Brain pericyte (primary cell): ENCODE results near the gene TBC1D16.

Experiments used
- DNase-seq: peaks from one replicate; pipeline ENCODE4 v3.0.0-alpha.2; 2012; ENCODE audit warnings: low read depth, low spot score

Gene TBC1D16

DNA sequence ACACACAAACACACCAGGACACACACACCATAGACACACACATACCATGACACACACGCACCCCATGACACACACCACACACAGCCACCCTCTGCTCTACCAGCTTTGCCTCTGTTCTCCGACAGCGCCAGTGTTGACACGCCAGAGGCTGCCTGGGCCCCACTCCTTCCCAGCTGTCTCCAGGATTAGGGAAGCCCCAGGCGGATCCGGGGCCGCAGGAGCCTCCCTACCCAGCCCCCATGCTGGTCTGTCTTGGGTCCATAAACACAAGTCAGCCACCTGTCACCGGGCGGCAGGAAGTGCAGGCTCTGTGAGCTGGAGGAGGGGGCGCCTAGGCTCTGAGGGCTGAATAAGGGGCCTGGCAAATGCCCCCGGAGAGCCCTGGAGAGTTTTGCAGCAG, 10.5 kb downstream of the TBC1D16 start:
- DNase-seq, result no peak

DNA sequence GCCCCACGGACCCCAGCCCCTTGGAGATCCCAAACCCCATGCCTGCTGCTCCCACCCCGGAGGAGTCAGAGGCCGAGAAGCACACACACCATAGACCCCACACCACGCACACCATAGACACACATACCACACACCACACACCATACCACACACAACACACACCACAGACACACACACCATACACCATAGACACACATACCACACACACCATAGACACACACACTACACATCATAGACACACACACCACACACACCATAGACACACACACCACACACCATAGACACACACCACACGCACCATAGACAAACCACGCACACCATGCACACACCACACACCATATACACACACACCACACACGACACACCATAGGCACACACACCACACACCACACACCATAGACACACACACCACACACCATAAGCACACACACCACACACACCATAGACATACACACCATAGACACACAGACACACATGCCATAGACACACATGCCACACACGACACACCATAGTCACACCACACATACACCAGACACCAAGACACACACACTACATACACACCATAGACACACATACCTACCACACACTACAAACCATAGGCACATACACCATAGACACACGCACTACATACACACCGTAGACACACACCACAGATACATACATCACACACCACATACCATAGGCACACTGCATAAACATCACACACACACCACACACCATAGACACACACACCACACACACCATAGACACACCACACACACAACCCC, 11.3 kb downstream of the TBC1D16 start:
- no peak for DNase-seq

GRCh38 chr17:80023481-80024205, 12.0 kb downstream of the TBC1D16 start:
- no peak for DNase-seq

GRCh38 chr17:80021600-80021999, 14.1 kb downstream of the TBC1D16 start:
- DNase-seq, result no peak

- DNase-seq, result no peak
Observed at GRCh38 chr17:80018917-80019651, 16.6 kb downstream of the TBC1D16 start.

DNA sequence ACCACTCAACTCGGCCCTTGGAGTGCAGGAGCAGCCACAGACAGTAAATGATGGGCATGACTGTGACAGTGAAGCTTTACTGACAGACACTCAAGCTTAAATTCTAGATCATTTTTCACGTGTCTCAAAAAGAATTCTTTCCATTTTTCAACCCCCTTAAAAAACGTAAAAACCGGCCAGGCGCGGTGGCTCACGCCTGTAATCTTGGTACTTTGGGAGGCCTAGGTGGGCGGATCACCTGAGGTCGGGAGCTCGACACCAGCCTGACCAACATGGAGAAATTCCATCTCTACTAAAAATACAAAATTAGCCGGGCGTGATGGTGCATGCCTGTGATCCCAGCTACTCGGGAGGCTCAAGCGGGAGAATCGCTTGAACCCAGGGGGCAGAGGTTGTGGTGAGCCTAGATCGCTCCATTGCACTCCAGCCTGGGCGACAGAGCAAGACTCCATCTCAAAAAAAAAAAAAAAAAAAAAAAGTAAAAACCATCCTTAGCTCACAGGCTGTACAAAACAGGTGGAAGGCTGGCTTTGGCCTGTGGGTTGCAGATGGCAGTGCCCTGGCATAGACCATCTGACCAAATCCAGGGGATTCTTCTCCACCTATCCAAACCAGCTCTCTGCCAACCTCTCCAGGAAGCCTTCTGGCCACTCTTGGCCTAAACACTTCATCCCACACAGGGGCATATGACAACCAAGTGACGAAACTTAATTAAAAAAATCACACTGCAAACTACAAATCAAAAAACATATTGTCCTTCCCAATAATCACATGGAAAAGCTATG, 18.3 kb downstream of the TBC1D16 start:
- no peak for DNase-seq

DNA sequence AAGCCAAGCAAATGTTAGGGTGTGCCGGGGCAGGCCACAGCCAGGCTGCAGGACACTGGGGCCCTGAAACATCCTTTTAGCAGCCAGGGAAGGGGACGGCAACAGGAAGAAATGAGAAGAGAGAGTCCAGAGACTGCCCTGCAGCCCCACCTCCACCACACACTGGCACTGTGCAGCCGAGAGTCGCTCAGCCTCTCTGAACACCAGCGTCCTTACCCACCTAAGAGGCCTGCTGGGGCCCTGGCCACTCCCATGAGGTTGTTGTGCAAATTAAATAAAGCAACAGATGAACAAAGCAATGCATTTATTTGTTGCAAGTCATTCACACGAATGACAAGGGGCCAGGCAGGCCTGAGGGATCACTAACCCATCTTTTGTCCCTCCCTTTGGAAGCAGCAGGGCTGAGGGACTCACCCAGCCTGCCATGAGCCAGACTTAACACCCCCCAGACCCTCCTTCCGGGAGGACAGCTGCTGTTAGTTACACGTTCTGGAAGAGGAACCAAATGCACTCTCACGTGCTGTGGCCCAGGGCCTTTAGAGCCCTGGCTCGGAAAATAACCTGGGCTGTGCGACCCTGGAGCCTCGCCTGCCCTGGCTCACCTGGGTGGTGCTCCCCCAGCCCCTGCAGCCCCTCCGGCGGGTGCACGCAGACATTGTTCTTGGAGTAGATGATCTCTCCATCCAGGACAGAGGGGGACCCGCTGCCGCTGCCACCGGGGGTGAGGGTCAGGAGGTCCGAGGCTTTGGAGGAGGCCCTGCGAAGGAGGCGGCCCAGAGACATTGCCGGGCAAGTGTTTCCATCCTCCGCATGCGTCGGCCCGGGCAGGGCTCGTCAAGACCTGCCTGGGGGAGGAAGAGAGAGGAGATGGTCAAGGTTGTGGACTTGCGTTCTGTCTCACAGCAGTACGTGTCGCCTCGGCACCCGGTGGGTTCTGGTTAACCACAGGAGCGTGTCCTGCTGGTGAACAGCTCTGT, 22.6 kb downstream of the TBC1D16 start:
- DNase-seq, result no peak

- DNase-seq, result no peak
Observed at GRCh38 chr17:80011989-80012555, 23.6 kb downstream of the TBC1D16 start.

DNA sequence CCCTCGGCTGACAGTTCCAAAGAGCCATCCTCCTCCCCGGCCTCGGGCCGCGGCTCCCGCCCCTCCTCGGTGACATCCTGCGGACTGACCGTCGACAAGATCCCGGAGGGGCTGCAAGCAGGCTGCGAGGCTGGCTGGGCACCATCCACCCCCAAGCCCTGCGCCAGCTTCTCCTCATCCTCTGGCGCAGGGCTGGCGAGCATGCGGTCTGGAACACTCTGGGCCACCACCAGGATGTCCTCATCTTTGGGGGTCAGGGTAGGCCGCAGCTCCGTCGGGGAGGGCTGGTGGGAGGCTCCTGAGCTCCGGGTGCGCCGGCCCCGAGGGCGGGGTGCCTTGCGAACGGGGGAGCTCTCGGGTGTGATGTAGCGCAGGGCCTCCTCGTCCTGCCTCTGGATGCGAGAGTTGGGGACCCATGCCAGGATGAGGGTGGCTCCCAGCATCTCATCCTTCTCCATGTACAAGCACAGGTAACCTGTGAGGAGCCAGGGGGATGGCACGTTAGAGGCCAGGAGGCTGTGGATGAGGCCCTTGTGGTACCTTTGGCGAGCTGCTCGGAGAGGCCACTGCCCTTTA, 25.3 kb downstream of the TBC1D16 start:
- DNase-seq, result no peak

- DNase-seq, result no peak
Observed at GRCh38 chr17:80009391-80010282, 26.0 kb downstream of the TBC1D16 start.

DNA sequence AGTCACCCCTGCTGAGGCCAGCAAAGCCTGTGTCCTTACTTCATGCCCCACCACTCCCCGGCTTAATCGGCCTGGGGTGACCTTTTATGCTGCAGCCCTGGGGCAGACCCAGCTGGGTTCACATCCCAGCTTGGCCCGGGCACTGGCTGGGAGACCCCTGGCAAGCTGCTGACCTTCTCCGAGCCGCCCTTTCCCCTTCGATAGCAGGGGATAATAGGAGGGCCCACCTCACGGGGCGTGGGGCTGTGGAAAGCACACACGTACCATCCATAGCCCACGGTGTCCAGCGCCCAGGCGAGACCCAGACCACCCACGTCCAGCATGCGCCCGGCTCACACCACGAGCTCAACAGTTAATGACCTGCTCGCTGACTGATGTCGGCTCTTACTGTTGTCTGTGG, 26.8 kb downstream of the TBC1D16 start:
- no peak for DNase-seq

DNA sequence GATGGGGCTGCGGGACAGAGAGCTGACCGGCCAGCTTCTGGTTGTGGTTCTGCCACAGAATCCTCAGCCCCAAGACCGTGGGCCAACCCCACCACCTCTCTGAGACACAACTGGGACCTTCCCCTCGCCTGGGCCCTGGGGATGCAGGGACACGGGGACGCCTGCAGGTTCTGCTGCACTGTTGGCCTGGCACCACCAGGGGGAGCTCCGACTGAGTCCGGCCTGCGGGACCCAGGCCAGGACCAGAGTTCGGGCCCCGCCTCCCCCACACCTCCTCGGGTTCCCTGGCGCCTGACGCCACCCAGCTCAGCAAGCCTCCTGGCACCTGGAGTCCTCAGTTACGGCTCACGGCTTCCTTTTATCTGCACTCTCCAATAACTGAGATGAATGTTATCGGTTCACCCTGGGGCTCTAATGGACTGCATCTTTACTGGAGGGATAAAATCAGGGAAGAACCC, 27.3 kb downstream of the TBC1D16 start:
- no peak for DNase-seq

DNA sequence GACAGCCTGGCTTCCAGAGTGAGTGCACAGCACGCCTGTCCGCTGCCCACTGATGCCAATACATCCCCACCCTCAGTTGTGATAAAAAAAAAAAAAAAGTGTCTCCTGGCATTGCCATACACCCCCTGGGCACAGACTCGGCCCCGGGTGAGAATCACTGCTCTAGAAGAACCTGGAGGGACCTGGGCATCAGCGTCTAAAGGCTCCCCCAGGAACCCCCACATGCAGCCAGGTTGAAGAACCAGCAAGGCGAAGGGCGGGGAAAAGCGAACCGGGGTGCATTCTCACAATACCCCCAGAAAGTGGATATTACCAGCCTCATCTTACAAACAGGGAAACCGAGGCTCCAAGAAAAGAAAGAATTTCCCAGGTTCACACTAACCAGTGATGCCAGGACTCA, 27.7 kb downstream of the TBC1D16 start:
- no peak for DNase-seq

- no peak for DNase-seq
Observed at GRCh38 chr17:80006811-80007752, 28.6 kb downstream of the TBC1D16 start.

DNA sequence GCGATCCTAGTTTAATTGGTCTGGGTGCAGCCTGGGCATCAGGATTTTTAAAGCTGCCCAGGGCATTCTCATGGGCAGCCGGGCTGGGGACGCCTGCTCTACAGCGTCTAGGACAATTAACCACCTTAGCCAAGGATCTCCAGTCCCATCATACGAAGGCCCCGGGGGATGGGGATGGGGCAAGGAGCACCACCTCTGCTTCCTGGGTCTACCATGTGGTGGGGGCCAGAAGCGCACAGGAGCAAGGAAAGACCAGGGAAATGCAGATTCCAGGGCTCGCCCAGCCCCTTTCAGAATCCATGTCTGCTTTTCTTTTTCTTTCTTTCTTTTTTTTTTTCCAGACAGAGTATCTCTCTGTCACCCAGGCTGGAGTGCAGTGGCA, 29.3 kb downstream of the TBC1D16 start:
- no peak for DNase-seq

GRCh38 chr17:80005360-80006338, 30.0 kb downstream of the TBC1D16 start:
- DNase-seq, result no peak
